Muscle layer of duodenum (tissue), 2 donors: Measurements from ENCODE around the gene KANK2.

ENCODE experiments used
- H3K27ac ChIP-seq: one replicate; pipeline ENCODE4 v1.7.0; 2013; ENCODE audit warnings: mild to moderate bottlenecking, low read length
- H3K27me3 ChIP-seq: one replicate; pipeline ENCODE4 v1.7.0; 2013; ENCODE audit warnings: low read depth, mild to moderate bottlenecking, control low read depth, low read length
- H3K36me3 ChIP-seq, 2 donors: one replicate each; pipeline ENCODE4 v1.7.0; 2013; ENCODE audit warnings: low read length in 2 of 2, control low read depth in 1 of 2, mild to moderate bottlenecking in 1 of 2; ENCODE audit not compliant: insufficient read depth in 2 of 2, control insufficient read depth in 1 of 2
- H3K4me1 ChIP-seq, 2 donors: one replicate each; pipeline ENCODE4 v1.7.0; 2013; ENCODE audit warnings: low read length in 2 of 2, mild to moderate bottlenecking in 2 of 2, control low read depth in 1 of 2, moderate library complexity in 1 of 2; ENCODE audit not compliant: insufficient read depth in 2 of 2, control insufficient read depth in 1 of 2
- H3K4me3 ChIP-seq, 2 donors: one replicate each; pipeline ENCODE4 v1.7.0; 2013; ENCODE audit warnings: low read length in 2 of 2, low read depth in 1 of 2, mild to moderate bottlenecking in 1 of 2
- H3K9me3 ChIP-seq, 2 donors: one replicate each; pipeline ENCODE4 v1.7.0; 2013; ENCODE audit warnings: low read length in 2 of 2, control low read depth in 1 of 2, mild to moderate bottlenecking in 1 of 2; ENCODE audit not compliant: control insufficient read depth in 1 of 2
- donor health status: healthy.

The KANK2 gene

DNA sequence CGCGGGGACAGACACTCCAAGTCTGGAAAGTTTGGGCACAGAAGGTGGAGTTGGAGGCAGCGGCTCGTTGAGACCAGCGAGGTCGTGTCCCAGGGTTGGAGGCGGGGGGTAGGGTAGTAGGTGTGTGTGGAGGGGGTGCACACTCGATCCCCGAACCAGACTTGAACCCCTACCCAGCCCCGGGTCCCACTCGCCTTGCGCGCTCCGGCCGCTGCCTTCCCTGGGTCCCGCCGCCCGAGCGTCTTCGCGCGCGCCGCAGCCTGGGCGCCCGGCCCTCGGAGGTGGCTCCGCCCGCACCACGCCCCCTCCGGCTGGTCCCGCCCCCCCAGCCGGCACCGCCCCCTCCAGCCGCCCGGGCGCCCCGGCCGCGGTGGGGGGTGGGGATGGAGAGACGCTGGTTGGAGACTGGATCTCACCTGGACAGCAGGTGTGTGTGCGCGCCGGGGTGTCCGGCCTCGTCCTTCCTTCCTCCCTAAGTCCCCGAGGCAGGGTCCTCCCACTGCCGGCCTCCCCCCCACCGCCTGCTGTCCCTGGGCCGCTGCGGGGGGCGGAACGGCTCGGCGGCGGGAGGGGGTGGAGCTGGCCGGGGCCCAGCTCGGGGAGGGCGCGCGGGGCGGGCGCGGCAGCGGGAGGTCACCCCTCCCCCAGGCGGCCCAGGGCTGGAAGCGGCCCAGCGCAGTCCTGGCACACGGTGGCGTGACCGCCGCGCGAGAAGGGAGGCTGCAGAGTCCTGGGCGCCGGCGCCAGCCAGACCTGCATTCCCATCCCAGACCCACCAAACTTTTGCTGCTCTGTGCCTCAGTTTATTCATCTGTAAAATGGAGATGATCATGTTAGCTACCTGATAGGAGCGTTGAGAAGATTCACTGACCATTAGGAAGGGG lies at the start of gene KANK2:
TSS of gene KANK2 (minus strand) at position 255 of the 884 bp plus-strand sequence. CDS start 3,034 bp downstream, outside the sequence.
- Histone ChIP-seq H3K4me1 (peaks cover 2 to 45% of the 10 kb centered on the region in 2 donors), H3K36me3 (peaks cover 0 to 23% of the 10 kb centered on the region in 2 donors), H3K27ac (peak within 1 kb of the TSS; percentile 77), H3K9me3 (no peaks in the 10 kb centered on the region), H3K27me3 (no peaks in the 10 kb centered on the region), H3K4me3 (peak within 1 kb of the TSS; percentile 79 to 83)

- Histone ChIP-seq H3K36me3 (peaks cover 15 to 16% of the 10 kb centered on the region in 2 donors), H3K27me3 (no peaks in the 10 kb centered on the region), H3K9me3 (no peaks in the 10 kb centered on the region), H3K4me3 (no peak overlapping the region), H3K4me1 (peaks cover 0 to 12% of the 10 kb centered on the region in 2 donors), H3K27ac (no peak overlapping the region)
These were observed 49.6 kb upstream of the KANK2 start for GRCh38 chr19:11246941-11247340.

GRCh38 chr19:11244846-11245589 lies 47.7 kb upstream of the KANK2 start:
- H3K27ac ChIP-seq: no peak overlapping the region
- H3K36me3 ChIP-seq: peaks cover 4 to 15% of the 10 kb centered on the region in 2 donors
- no peaks in the 10 kb centered on the region for H3K9me3 ChIP-seq
- no peak overlapping the region for H3K4me3 ChIP-seq
- H3K4me1 ChIP-seq: peaks cover 0 to 12% of the 10 kb centered on the region in 2 donors
- no peaks in the 10 kb centered on the region for H3K27me3 ChIP-seq

GRCh38 chr19:11243798-11244169 lies 46.4 kb upstream of the KANK2 start:
- Histone ChIP-seq H3K9me3 (peaks cover 0 to 6% of the 10 kb centered on the region in 2 donors), H3K27ac (no peak overlapping the region), H3K27me3 (no peaks in the 10 kb centered on the region), H3K36me3 (peaks cover 13 to 16% of the 10 kb centered on the region in 2 donors), H3K4me1 (peaks cover 0 to 12% of the 10 kb centered on the region in 2 donors), H3K4me3 (peak overlapping the region in 1 of 2 donors; percentile 7)

DNA sequence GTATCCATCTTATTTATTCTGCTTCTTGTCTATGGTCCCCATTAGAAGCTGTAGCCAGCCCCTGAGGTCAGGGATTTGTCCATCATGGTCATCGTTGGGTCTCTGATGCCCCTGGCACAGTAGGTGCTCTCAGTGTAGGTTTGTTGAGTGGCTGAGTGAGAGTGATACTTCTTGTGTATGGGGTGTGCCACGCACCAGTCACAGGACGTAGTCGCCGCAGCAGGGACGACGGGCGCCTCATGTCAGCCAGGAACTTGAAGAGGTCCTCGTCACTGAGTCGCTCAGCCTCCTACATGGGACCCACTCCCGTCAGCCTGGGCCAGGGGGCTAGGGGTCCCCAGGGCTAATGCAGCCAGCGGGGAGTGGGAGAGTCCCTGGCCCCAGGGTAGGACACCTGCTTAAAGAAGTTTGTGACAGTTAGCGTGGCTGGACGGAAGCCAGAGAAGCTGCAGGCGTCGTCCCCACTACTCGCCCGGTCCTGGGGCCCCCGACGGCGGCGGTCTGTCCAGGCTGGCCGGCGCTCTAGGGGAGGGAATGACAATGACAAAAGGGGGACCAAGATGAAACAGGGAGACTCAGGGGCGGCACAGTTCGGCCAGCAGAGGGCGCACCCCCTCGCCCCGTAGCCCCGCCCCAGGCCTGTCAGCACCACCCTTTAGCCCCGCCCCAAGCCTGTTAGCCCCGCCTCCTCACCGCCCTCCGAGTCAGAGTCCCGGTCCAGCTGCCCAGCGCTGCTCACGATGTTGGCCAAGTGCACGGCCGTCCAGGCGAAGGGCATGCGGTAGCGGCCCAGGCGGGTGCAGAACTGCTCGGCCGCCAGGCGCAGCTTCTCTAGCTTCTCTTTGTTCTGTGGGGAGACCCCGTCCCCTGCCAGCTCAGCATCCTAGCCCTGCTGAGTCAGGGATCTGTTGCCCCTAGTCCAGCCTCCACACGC lies 45.8 kb upstream of the KANK2 start:
- no peaks in the 10 kb centered on the region for H3K27me3 ChIP-seq
- H3K4me1 ChIP-seq: peaks cover 0 to 12% of the 10 kb centered on the region in 2 donors
- H3K36me3 ChIP-seq: peaks cover 6 to 18% of the 10 kb centered on the region in 2 donors
- H3K9me3 ChIP-seq: peaks cover 0 to 7% of the 10 kb centered on the region in 2 donors
- no peak overlapping the region for H3K27ac ChIP-seq
- peak overlapping the region in 1 of 2 donors; percentile 7 for H3K4me3 ChIP-seq

- Histone ChIP-seq H3K9me3 (peaks cover 0 to 7% of the 10 kb centered on the region in 2 donors), H3K4me3 (no peak overlapping the region), H3K27me3 (no peaks in the 10 kb centered on the region), H3K36me3 (peaks cover 0 to 21% of the 10 kb centered on the region in 2 donors), H3K27ac (no peak overlapping the region), H3K4me1 (peaks cover 0 to 7% of the 10 kb centered on the region in 2 donors)
These were observed 44.7 kb upstream of the KANK2 start for GRCh38 chr19:11242025-11242424.

- Histone ChIP-seq H3K27ac (no peak overlapping the region), H3K36me3 (peaks cover 0 to 27% of the 10 kb centered on the region in 2 donors), H3K4me3 (no peak overlapping the region), H3K4me1 (peaks cover 0 to 7% of the 10 kb centered on the region in 2 donors), H3K9me3 (peaks cover 0 to 7% of the 10 kb centered on the region in 2 donors), H3K27me3 (no peaks in the 10 kb centered on the region)
These were observed 42.7 kb upstream of the KANK2 start for GRCh38 chr19:11240008-11240444.

DNA sequence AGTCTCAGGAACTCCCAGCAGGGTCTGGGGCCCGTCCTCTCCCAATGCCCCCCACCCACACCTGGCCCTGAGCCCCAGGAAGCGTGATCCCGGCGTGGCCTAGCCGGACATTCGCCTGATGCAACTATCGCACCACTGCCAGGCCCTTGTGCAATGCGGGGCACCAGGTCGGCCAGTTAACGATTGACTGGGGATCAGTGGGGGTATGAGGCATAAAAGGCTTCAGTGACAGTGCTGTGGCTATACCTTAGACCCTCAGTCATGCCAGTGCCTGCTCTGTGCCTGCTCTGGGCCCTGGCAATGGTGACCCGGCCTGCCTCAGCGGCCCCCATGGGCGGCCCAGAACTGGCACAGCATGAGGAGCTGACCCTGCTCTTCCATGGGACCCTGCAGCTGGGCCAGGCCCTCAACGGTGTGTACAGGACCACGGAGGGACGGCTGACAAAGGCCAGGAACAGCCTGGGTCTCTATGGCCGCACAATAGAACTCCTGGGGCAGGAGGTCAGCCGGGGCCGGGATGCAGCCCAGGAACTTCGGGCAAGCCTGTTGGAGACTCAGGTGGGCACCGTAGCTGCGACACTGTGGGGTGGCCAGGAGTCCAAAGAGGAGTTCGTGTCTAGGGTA lies 42.1 kb upstream of the KANK2 start, which contains the start of gene ANGPTL8:
TSS of gene ANGPTL8 (plus strand) at position 243 of the 624 bp plus-strand sequence. CDS start at position 262, 19 bp downstream.
- no peaks in the 10 kb centered on the region for H3K27me3 ChIP-seq
- no peak within 1 kb of the TSS for H3K27ac ChIP-seq
- no peak within 1 kb of the TSS for H3K4me3 ChIP-seq
- H3K4me1 ChIP-seq: peaks cover 0 to 7% of the 10 kb centered on the region in 2 donors
- H3K36me3 ChIP-seq: peaks cover 0 to 27% of the 10 kb centered on the region in 2 donors
- H3K9me3 ChIP-seq: peaks cover 0 to 7% of the 10 kb centered on the region in 2 donors

DNA sequence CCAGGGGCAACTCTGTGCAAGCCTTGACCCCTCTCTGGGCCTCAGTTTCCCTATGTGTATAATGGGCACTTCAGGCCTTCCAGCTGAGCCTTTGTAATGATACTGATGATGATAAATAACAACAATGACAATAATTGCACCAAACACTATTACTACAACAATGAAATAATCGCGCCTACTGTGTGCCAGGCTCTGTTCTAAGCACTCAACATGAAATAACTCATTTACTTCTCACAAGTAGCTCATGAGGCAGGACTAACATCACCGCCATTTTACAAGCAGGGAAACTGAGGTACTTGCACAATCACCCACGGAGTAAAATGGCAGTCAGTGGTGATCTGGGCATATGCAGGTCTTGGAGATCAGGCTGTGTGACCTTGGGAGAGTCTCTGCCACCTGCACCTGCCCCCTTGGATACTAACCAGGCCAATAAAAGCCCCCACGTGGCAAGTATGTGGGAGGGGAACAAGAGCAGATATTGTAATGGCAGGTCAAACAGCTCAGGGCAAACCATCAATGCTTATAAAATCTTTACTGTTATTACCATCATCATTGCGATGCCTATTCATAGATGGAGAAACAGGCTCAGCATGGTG lies 41.5 kb upstream of the KANK2 start:
- Histone ChIP-seq H3K4me1 (peaks cover 0 to 5% of the 10 kb centered on the region in 2 donors), H3K36me3 (peaks cover 0 to 28% of the 10 kb centered on the region in 2 donors), H3K27me3 (no peaks in the 10 kb centered on the region), H3K4me3 (no peak overlapping the region), H3K9me3 (peaks cover 0 to 7% of the 10 kb centered on the region in 2 donors), H3K27ac (no peak overlapping the region)

DNA sequence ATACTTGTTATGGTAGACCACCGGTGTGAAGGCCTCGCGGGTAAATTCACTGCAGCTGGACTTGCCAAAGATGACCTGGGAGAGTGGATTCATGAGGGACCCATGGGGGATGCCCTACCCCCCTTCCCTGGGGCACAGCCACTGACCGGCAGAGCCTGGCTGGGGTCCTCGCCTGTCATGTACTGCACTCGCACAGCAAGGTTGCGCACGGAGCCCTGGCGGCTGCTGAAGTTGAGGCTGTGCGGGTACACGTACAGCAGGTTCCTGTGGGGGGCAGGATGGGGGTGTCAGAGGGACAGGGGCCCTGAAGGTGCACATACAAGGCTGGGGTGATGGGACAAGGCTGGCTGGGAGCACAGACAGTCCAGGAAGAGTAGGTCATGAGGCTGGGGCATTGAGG lies 40.7 kb upstream of the KANK2 start:
- Histone ChIP-seq H3K4me3 (no peak overlapping the region), H3K9me3 (peaks cover 0 to 7% of the 10 kb centered on the region in 2 donors), H3K27ac (no peak overlapping the region), H3K27me3 (no peaks in the 10 kb centered on the region), H3K4me1 (no peaks in the 10 kb centered on the region), H3K36me3 (peaks cover under 1 to 36% of the 10 kb centered on the region in 2 donors)
